GM12878 (cell line): Measurements from ENCODE around the gene TUBGCP3. TPM values are rescaled to one million over a fixed set of nuclear protein-coding genes. Genes with fewer than 3 reads are reported as not detected.

Experiments
- ATAC-seq: fragments of 200-7000 bp; cut with Tn5 transposase; 3 replicates; pipeline ENCODE4 v1.9.1; 2020; ENCODE audit warnings: mild to moderate bottlenecking, moderate library complexity
- BruUV-seq: library from RNA; stranded (reverse); fragments of 400-500 nt; replicated peaks from 2 replicates; lab custom pipeline; 2021; lab: Mats Ljungman, UMichigan
- CTCF ChIA-PET: fragments of 300-600 bp; sonication (Branson Sonifier 250); formaldehyde crosslinking; extraction: SDS; loops from one replicate; lab custom pipeline; 2021; ENCODE audit warnings: inconsistent platforms; lab: Yijun Ruan, JAX
- POLR2A ChIA-PET: fragments of 350-600 bp; formaldehyde crosslinking; extraction: SDS; loops from one replicate; lab custom pipeline; 2021; ENCODE audit warnings: inconsistent platforms; lab: Charles Lee
- RAD21 ChIA-PET: fragments of 300-600 bp; sonication (Branson Sonifier 250); formaldehyde crosslinking; loops from one replicate; lab custom pipeline; 2023; ENCODE audit warnings: antibody characterized with exemption; ENCODE audit not compliant: unreplicated experiment; lab: Charles Lee
- SMC1A ChIA-PET: fragments of 300-600 bp; sonication (Branson Sonifier 250); formaldehyde crosslinking; loops from one replicate; lab custom pipeline; 2023; ENCODE audit not compliant: unreplicated experiment, uncharacterized antibody; lab: Charles Lee
- DNase-seq: peaks from one replicate; pipeline ENCODE4 v3.0.0-alpha.2; 2011; ENCODE audit warnings: low read depth, low spot score
- FAIRE-seq: peaks from 3 replicates; lab custom pipeline; 2011; peaks lifted over from hg19 to GRCh38; lab: Jason Lieb, UNC
- H2AFZ ChIP-seq: 2 replicates; pipeline ENCODE4 v1.6.0; 2011; ENCODE audit warnings: low read depth, low read length, control low read depth; ENCODE audit not compliant: control insufficient read depth
- H3K27ac ChIP-seq: 2 replicates; pipeline ENCODE4 v1.5.1; 2011; ENCODE audit warnings: control low read depth; ENCODE audit not compliant: control insufficient read depth, insufficient read depth
- H3K27me3 ChIP-seq, 2 experiments: replicated peaks in 1 of 2; 2 replicates each; pipeline versions ENCODE4 v1.6.0 to v1.6.1; 2011; ENCODE audit warnings: low read length in 1 of 2; ENCODE audit not compliant: control insufficient read depth in 2 of 2, insufficient read depth in 2 of 2
- H3K36me3 ChIP-seq, 2 experiments: 2 replicates each; pipeline ENCODE4 v1.5.1; 2011; ENCODE audit warnings: low read length in 1 of 2; ENCODE audit not compliant: control insufficient read depth in 2 of 2, insufficient read depth in 2 of 2
- H3K4me1 ChIP-seq: 2 replicates; pipeline ENCODE4 v1.6.1; 2011; ENCODE audit warnings: mild to moderate bottlenecking, low read length, moderate library complexity, mixed read lengths; ENCODE audit not compliant: control insufficient read depth, insufficient read depth
- H3K4me2 ChIP-seq: 2 replicates; pipeline ENCODE4 v1.6.0; 2011; ENCODE audit warnings: control low read depth; ENCODE audit not compliant: control insufficient read depth, insufficient read depth
- H3K4me3 ChIP-seq: fragments of 200-600 bp; sonication (generic); 2 replicates; pipeline ENCODE4 v1.5.1; 2016
- H3K79me2 ChIP-seq: 2 replicates; pipeline ENCODE4 v1.6.0; 2011; ENCODE audit warnings: low read length; ENCODE audit not compliant: control insufficient read depth, insufficient read depth
- H3K9ac ChIP-seq: 2 replicates; pipeline ENCODE4 v1.8.0; 2011; ENCODE audit warnings: low read length, control low read depth, mixed read lengths; ENCODE audit not compliant: control insufficient read depth, insufficient read depth
- H3K9me3 ChIP-seq: replicated peaks from 3 replicates; pipeline ENCODE4 v1.5.1; 2011; ENCODE audit warnings: mild to moderate bottlenecking, low read length; ENCODE audit not compliant: control insufficient read depth, insufficient read depth
- H4K20me1 ChIP-seq: 2 replicates; pipeline ENCODE4 v1.6.0; 2011; ENCODE audit not compliant: control insufficient read depth, insufficient read depth
- BACH1 ChIP-seq: fragments of 450-650 bp; IDR thresholded peaks from 2 replicates; pipeline ENCODE4 v1.6.1; 2017; ENCODE audit warnings: mild to moderate bottlenecking, borderline replicate concordance
- BRCA1 ChIP-seq: IDR thresholded peaks from 2 replicates; pipeline ENCODE4 v1.6.1; 2011; ENCODE audit warnings: low read depth, low read length, improper control_type of control experiment
- CHD4 ChIP-seq: fragments of 200-600 bp; sonication (generic); IDR thresholded peaks from 2 replicates; pipeline ENCODE4 v1.6.1; 2016; ENCODE audit warnings: mild to moderate bottlenecking
- GABPA ChIP-seq: IDR thresholded peaks from 2 replicates; pipeline ENCODE4 v1.6.1; 2014; ENCODE audit warnings: antibody characterized with exemption, low read depth, mild to moderate bottlenecking, inconsistent platforms
- GATAD2B ChIP-seq: fragments of 450-650 bp; conservative IDR thresholded peaks from 2 replicates; pipeline ENCODE4 v1.6.1; 2017; ENCODE audit warnings: low read depth, mild to moderate bottlenecking, moderate library complexity
- JUNB ChIP-seq: IDR thresholded peaks from 2 replicates; pipeline ENCODE4 v1.6.1; 2016; ENCODE audit warnings: antibody characterized with exemption, mild to moderate bottlenecking
- POLR2A ChIP-seq: IDR thresholded peaks from 2 replicates; pipeline ENCODE4 v1.6.1; 2011; ENCODE audit warnings: low read depth, mild to moderate bottlenecking, low read length
- POLR2AphosphoS2 ChIP-seq: IDR thresholded peaks from 2 replicates; pipeline ENCODE4 v1.6.1; 2011; ENCODE audit warnings: low read depth, mild to moderate bottlenecking, low read length, improper control_type of control experiment, moderate library complexity
- RELA ChIP-seq: fragments of 450-650 bp; IDR thresholded peaks from 2 replicates; pipeline ENCODE4 v1.8.0; 2014; ENCODE audit warnings: borderline replicate concordance; ENCODE audit not compliant: partially characterized antibody
- REST ChIP-seq: IDR thresholded peaks from 2 replicates; pipeline ENCODE4 v1.6.1; 2012; ENCODE audit warnings: mild to moderate bottlenecking, low read depth, low read length
- SREBF1 ChIP-seq: IDR thresholded peaks from 2 replicates; pipeline ENCODE4 v1.6.1; 2012; ENCODE audit warnings: mild to moderate bottlenecking, low read length
- YBX1 ChIP-seq: fragments of 450-650 bp; IDR thresholded peaks from 2 replicates; pipeline ENCODE4 v1.6.1; 2016; ENCODE audit warnings: antibody characterized with exemption
- ZNF217 ChIP-seq: fragments of 450-650 bp; IDR thresholded peaks from 2 replicates; pipeline ENCODE4 v1.6.1; 2017; ENCODE audit warnings: antibody characterized with exemption, mild to moderate bottlenecking
- WGBS: methylation state at CpG from one replicate; pipeline ENCODE4 v1.1.6; 2016; ENCODE audit warnings: low lambda C conversion rate; ENCODE audit not compliant: insufficient replicate concordance, insufficient coverage; ENCODE audit errors: missing lambda C conversion rate; 5-methylcytosine and 5-hydroxymethylcytosine counted together
- in situ Hi-C: fragments of 300-500 bp; cut with MboI; formaldehyde crosslinking; loops from 9 replicates; pipeline ENCODE4 v1.14.3; 2018; ENCODE audit warnings: mixed read lengths
- intact Hi-C: fragments of 100-400 bp; cut with micrococcal nuclease; formaldehyde crosslinking; loops from one replicate; pipeline ENCODE4 v1.14.2; 2022; ENCODE audit not compliant: unreplicated experiment
- polyA plus RNA-seq, 11 experiments: library from polyadenylated mRNA; depleted of rRNA in 4 of 11; unstranded in 6 of 11; stranded (reverse) in 5 of 11; fragments of >200 nt; fragmentation: Nextera tagmentation in 4 of 11; fragmentation: Illumina TruSeq in 1 of 11; extraction: Ambion mirVana in 4 of 11; extraction: Trizol in 1 of 11; gene quantifications; 1 replicate in 1 of 11; 2 replicates in 10 of 11; pipeline versions ENCODE4 v1.2.1 to v1.2.3, GENCODE V29; 2011 to 2016; ENCODE audit warnings: inconsistent platforms in 2 of 11, missing spikeins in 2 of 11, low read depth in 1 of 11
- total RNA-seq, 4 experiments: library from RNA; depleted of rRNA in 3 of 4; stranded (reverse); fragments of >200 nt in 3 of 4; fragmentation: Illumina TruSeq in 1 of 4; extraction: Trizol in 1 of 4; gene quantifications; 2 replicates each; pipeline versions ENCODE4 v1.2.1 to v1.2.3, GENCODE V29; 2013 to 2021

Gene TUBGCP3
- total and polyA plus RNA-seq, 10 of the 15 experiments (the other 5 are each of a cell fraction or from before 2014, with no cell fraction given) = 4.0 to 34.0 (median 22.6) TPM

GRCh38 chr13:112519517-112520060 is 68.4 kb downstream of the TUBGCP3 start:
- no peaks in the 10 kb centered on the region for H3K79me2 ChIP-seq
- H3K4me3 ChIP-seq = no peak overlapping the region
- BruUV-seq = no TSS peak
- DNase-seq = no peak
- CTCF ChIA-PET = no interaction called here
- POLR2A ChIA-PET = no interaction called here
- in situ Hi-C loops (no loop called here), intact Hi-C loops (loop anchor here (5.0 kb wide), 1 partner anchor 88 kb away; no protein-coding TSS in a partner anchor)
- RAD21 ChIA-PET = no interaction called here
- H3K4me2 ChIP-seq = no peak overlapping the region
- no peaks in the 10 kb centered on the region for H3K4me1 ChIP-seq
- SMC1A ChIA-PET = interaction anchor here (1.9 kb wide), 1 partner anchor 8 kb away, joined by 7 read pairs; no protein-coding TSS in a partner anchor
- WGBS = 99% methylated on average over 20 of the region's 20 CpGs
- no peak for ATAC-seq
- peaks cover 6 to 17% of the 10 kb centered on the region in 2 experiments; a peak in 3 of 4 replicates for H3K36me3 ChIP-seq
- H4K20me1 ChIP-seq = no peaks in the 10 kb centered on the region
- TF ChIP-seq POLR2AphosphoS2 (no peak), JUNB (no peak), BACH1 (no peak), GATAD2B (no peak), POLR2A (no peak), RELA (no peak), CHD4 (no peak), REST (no peak), BRCA1 (no peak), ZNF217 (no peak), GABPA (no peak), SREBF1 (no peak), YBX1 (no peak)
- TF ChIP-seq, all 136 proteins: peak for 0
- Histone ChIP-seq H3K9me3 (no peaks in the 10 kb centered on the region), H3K27me3 (no peaks in the 10 kb centered on the region), H3K9ac (no peak overlapping the region), H3K27ac (no peak overlapping the region), H2AFZ (no peak overlapping the region)
- FAIRE-seq = no peak
